Esophagus squamous epithelium (tissue), 5 donors: ENCODE measurements around the gene NMNAT2. TPM values are rescaled to one million over a fixed set of nuclear protein-coding genes. Genes with fewer than 3 reads are reported as not detected.

Source experiments
- DNase-seq: peaks from one replicate; lab custom pipeline; 2025; lab: John Stamatoyannopoulos, UW
- H3K27ac ChIP-seq, 4 donors: fragments of 200-600 bp; sonication (generic); one replicate each; pipeline ENCODE4 v1.5.1; 2016 to 2019; ENCODE audit warnings: mild to moderate bottlenecking in 1 of 4
- H3K27me3 ChIP-seq, 4 donors: fragments of 200-600 bp; sonication (generic); 1 replicate in 3 of 4; 2 replicates in 1 of 4; pipeline versions ENCODE4 v1.5.1 to v1.6.0; 2017 to 2021; ENCODE audit warnings: antibody characterized with exemption in 1 of 4
- H3K36me3 ChIP-seq, 3 donors: fragments of 200-600 bp; sonication (generic); one replicate each; pipeline ENCODE4 v1.5.1; 2016 to 2019
- H3K4me1 ChIP-seq, 3 donors: fragments of 200-600 bp; sonication (generic); one replicate each; pipeline ENCODE4 v1.5.1; 2017 to 2019
- H3K4me3 ChIP-seq, 4 donors: fragments of 200-600 bp; sonication (generic); 1 replicate in 3 of 4; 2 replicates in 1 of 4; pipeline ENCODE4 v1.5.1; 2016 to 2019; ENCODE audit warnings: mild to moderate bottlenecking in 2 of 4, moderate library complexity in 1 of 4
- H3K9me3 ChIP-seq, 3 donors: fragments of 200-600 bp; sonication (generic); one replicate each; pipeline ENCODE4 v1.5.1; 2016 to 2019
- POLR2A ChIP-seq, 4 donors: fragments of 450-650 bp; IDR thresholded peaks; one replicate each; pipeline ENCODE4 v1.6.1; 2017; ENCODE audit warnings: antibody characterized with exemption in 4 of 4, mild to moderate bottlenecking in 4 of 4, moderate library complexity in 3 of 4
- WGBS, 2 donors: methylation state at CpG; one replicate each; pipeline ENCODE4 v1.1.5; 2018; 5-methylcytosine and 5-hydroxymethylcytosine counted together
- intact Hi-C: fragments of 100-400 bp; cut with DNase I; formaldehyde crosslinking; loops from one replicate; pipeline ENCODE4 v1.15.0; 2022
- total RNA-seq, 4 donors: library from RNA; depleted of rRNA; stranded (reverse); fragments of >200 nt; gene quantifications; one replicate each; pipeline ENCODE4 v1.1.0, GENCODE V29; 2016
- TF ChIP-seq, protein P1 (sequence below), 6 experiments: fragments of 450-650 bp in 4 of 6; fragments of 200-600 bp in 2 of 6; sonication (generic) in 2 of 6; IDR thresholded peaks; one replicate each; pipeline ENCODE4 v1.5.1; 2016 to 2019; ENCODE audit warnings: antibody characterized with exemption in 6 of 6, mild to moderate bottlenecking in 4 of 6, moderate library complexity in 4 of 6
- donor health status: DM: yes; HTN: yes; CAD: no.

Gene NMNAT2
- total RNA-seq, 4 donors from 2014 or later, result 0.18 to 1.1 (median 0.26) TPM; not detected in 1

DNA sequence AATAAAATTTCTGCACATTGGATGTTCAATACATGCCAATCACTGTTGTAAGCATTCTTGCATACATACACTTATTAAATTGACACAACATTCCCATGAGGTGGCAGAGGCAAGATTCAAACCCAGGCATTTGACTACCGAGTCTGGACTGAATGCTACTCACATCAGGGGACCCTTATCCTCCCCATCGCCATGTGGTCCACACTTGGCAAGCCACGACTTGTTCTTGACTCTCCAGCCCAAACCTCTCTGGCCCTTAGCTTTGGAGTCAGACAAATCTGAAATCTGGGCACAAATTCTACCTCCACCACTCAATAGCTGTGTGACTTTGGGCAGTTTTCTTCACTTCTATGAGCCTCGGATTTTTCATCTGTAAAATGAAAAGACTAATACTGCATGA lies 57.1 kb downstream of the NMNAT2 start:
- WGBS, 2 donors, result 41 to 76% methylated on average over 4 of the region's 4 CpGs
- Histone ChIP-seq H3K36me3 (no peaks in the 10 kb centered on the region), H3K27ac (no peak overlapping the region), H3K4me3 (no peak overlapping the region), H3K4me1 (no peaks in the 10 kb centered on the region), H3K9me3 (no peaks in the 10 kb centered on the region), H3K27me3 (peaks cover 0 to 11% (median 0%) of the 10 kb centered on the region in 4 donors)
- intact Hi-C loops, result no loop called here
- no peak for TF ChIP-seq POLR2A (IDR thresholded peaks at IDR 0.05)
- TF ChIP-seq, protein P1, sequence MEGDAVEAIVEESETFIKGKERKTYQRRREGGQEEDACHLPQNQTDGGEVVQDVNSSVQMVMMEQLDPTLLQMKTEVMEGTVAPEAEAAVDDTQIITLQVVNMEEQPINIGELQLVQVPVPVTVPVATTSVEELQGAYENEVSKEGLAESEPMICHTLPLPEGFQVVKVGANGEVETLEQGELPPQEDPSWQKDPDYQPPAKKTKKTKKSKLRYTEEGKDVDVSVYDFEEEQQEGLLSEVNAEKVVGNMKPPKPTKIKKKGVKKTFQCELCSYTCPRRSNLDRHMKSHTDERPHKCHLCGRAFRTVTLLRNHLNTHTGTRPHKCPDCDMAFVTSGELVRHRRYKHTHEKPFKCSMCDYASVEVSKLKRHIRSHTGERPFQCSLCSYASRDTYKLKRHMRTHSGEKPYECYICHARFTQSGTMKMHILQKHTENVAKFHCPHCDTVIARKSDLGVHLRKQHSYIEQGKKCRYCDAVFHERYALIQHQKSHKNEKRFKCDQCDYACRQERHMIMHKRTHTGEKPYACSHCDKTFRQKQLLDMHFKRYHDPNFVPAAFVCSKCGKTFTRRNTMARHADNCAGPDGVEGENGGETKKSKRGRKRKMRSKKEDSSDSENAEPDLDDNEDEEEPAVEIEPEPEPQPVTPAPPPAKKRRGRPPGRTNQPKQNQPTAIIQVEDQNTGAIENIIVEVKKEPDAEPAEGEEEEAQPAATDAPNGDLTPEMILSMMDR (IDR thresholded peaks at IDR 0.05), result no peak
- DNase-seq, result no peak

DNA sequence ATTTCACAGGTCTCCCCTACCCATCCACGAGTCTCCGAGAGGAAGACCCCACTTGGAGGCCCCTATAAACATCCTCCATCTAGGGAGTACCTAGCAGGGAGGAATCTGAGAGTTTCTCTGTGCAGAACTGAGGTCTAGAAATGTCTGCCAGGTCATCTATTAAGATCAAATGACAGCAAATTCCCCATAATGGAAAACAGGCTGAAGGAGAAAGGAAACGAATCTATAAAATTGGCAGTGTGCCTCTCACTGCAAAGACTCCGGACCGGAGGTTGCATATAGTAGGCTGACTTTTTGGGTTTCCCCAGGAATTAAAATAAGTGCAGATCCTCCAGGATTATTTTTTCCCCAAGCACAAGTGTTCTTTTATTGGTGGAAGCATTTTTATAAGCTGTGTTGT lies 57.7 kb downstream of the NMNAT2 start:
- Histone ChIP-seq H3K27me3 (peaks cover 0 to 11% (median 0%) of the 10 kb centered on the region in 4 donors), H3K9me3 (no peaks in the 10 kb centered on the region), H3K4me3 (no peak overlapping the region), H3K36me3 (no peaks in the 10 kb centered on the region), H3K4me1 (no peaks in the 10 kb centered on the region), H3K27ac (no peak overlapping the region)
- no peak for TF ChIP-seq POLR2A (IDR thresholded peaks at IDR 0.05)
- TF ChIP-seq, protein P1 (IDR thresholded peaks at IDR 0.05), result no peak
- 35 to 42% methylated on average over 5 of the region's 5 CpGs for WGBS, 2 donors
- intact Hi-C loops, result no loop called here
- no peak for DNase-seq

DNA sequence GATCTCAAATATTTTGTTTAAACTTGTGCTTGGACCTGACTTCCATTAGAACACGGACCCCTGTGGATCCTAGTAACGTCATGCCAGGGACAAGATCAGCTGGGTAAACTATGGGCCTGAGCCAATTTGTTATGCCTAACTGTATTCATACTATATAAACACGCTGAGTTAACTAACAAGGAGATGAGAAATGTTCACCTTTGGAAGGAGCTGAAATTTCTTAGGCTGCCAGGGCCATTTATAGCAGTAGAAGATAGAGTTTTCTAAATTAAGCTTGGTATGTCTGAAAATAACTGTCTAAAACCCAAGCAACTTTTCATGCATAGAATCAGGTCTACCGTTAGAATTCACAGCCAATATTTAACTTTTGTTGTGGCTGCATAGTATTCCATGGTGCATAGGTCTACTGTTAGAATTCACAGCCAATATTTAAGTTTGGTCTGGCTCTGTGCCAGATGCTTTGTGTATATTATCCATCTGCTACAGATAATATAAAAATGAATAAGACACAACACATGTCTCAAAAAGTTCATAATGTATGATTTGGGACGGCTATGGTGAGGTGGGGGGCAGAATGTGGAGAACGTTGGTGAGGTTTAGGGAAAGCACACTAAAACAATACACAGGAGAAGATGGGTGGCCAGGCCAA lies 61.5 kb downstream of the NMNAT2 start:
- Histone ChIP-seq H3K4me3 (no peak overlapping the region), H3K27ac (no peak overlapping the region)
- WGBS, 2 donors, result 51 to 60% methylated on average over 6 of the region's 6 CpGs

DNA sequence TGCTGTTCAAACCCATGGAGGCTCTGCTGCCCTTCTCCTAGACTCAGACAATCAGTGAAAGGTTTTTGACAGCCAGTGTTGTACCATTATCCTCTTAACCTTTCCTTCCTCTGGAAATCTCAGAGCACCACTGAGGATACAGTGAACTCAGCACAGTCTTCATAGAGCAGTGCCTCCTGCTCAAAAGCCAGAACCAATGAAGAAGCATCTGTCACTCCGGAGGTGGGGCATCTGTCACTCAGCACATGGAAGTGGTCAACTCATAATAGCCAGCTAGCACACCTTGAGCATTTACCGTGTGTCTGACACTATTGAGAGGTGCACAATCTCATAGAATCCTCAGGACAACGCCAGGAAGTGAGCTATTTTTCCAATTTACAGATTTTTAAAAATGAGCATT lies 62.4 kb downstream of the NMNAT2 start:
- Histone ChIP-seq H3K4me3 (no peak overlapping the region), H3K9me3 (no peaks in the 10 kb centered on the region), H3K27me3 (peaks cover 0 to 11% (median 0%) of the 10 kb centered on the region in 4 donors), H3K4me1 (no peaks in the 10 kb centered on the region), H3K27ac (no peak overlapping the region), H3K36me3 (no peaks in the 10 kb centered on the region)
- TF ChIP-seq, protein P1 (IDR thresholded peaks at IDR 0.05), result no peak
- no peak for TF ChIP-seq POLR2A (IDR thresholded peaks at IDR 0.05)
- no peak for DNase-seq
- WGBS, 2 donors, result 81 to 83% methylated on average over 2 to 3 of the region's 3 CpGs
- intact Hi-C loops, result no loop called here

More for the DNA sequence above, 61.5 kb downstream of the NMNAT2 start:
- peaks cover 0 to 11% (median 0%) of the 10 kb centered on the region in 4 donors for H3K27me3 ChIP-seq
- no peak for TF ChIP-seq POLR2A (IDR thresholded peaks at IDR 0.05)
- TF ChIP-seq, protein P1 (IDR thresholded peaks at IDR 0.05), result no peak
- no peaks in the 10 kb centered on the region for H3K36me3 ChIP-seq
- no peaks in the 10 kb centered on the region for H3K4me1 ChIP-seq
- intact Hi-C loops, result no loop called here
- no peak for DNase-seq
- H3K9me3 ChIP-seq, result no peaks in the 10 kb centered on the region

DNA sequence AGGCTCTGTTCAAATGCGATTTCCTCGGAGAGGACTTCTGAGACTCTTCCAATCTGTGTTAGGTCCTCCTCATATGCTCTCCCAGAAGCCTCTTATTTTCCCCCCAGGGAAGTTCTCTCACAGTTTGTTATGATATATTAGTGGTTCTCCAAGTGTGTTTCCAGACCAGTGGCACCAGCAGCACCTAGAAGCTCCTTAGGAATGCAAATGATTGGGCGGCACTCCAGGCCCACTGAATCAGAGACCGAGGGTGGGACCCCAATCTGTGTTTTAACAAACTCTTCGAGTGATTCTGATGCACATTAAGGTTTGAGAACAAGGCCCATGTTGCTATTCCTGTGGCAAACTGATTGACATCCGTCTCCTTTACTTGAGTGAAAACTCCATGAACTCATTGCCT lies 63.0 kb downstream of the NMNAT2 start:
- Histone ChIP-seq H3K4me3 (no peak overlapping the region), H3K4me1 (no peaks in the 10 kb centered on the region), H3K27me3 (peaks cover 0 to 11% (median 0%) of the 10 kb centered on the region in 4 donors), H3K27ac (no peak overlapping the region), H3K36me3 (no peaks in the 10 kb centered on the region), H3K9me3 (no peaks in the 10 kb centered on the region)
- 77 to 84% methylated on average over 6 of the region's 6 CpGs for WGBS, 2 donors
- no peak for DNase-seq
- TF ChIP-seq, protein P1 (IDR thresholded peaks at IDR 0.05), result no peak
- TF ChIP-seq POLR2A (IDR thresholded peaks at IDR 0.05), result no peak
- intact Hi-C loops, result no loop called here
